Keratinocyte (primary cell): Measurements from ENCODE around the gene NCS1. TPM values are rescaled to one million over a fixed set of nuclear protein-coding genes. Genes with fewer than 3 reads are reported as not detected.

Experiments
- DNase-seq: peaks from one replicate; pipeline ENCODE4 v3.0.0-alpha.2; 2011; ENCODE audit warnings: low read depth, missing footprints, low spot score
- FAIRE-seq: peaks from 2 replicates; lab custom pipeline; 2011; peaks lifted over from hg19 to GRCh38; lab: Jason Lieb, UNC
- H2AFZ ChIP-seq: 2 replicates; pipeline ENCODE4 v1.6.0; 2012; ENCODE audit warnings: low read length, control low read depth, inconsistent platforms; ENCODE audit not compliant: control insufficient read depth
- H3K27ac ChIP-seq: 2 replicates; pipeline ENCODE4 v1.5.1; 2011; ENCODE audit warnings: low read length; ENCODE audit not compliant: control insufficient read depth, insufficient read depth
- H3K27me3 ChIP-seq: 3 replicates; pipeline ENCODE4 v1.6.0; 2011; ENCODE audit warnings: low read length; ENCODE audit not compliant: control insufficient read depth, insufficient read depth; ENCODE audit errors: extremely low read depth
- H3K36me3 ChIP-seq, 2 experiments: 2 replicates in 1 of 2; 3 replicates in 1 of 2; pipeline ENCODE4 v1.5.1; 2011; ENCODE audit warnings: low read length in 2 of 2, mild to moderate bottlenecking in 1 of 2; ENCODE audit not compliant: control insufficient read depth in 2 of 2, insufficient read depth in 2 of 2; ENCODE audit errors: extremely low read depth in 1 of 2
- H3K4me1 ChIP-seq: 3 replicates; pipeline ENCODE4 v1.5.1; 2011; ENCODE audit warnings: low read length; ENCODE audit not compliant: control insufficient read depth, insufficient read depth; ENCODE audit errors: extremely low read depth
- H3K4me2 ChIP-seq: 3 replicates; pipeline ENCODE4 v1.6.0; 2011; ENCODE audit warnings: low read depth, low read length; ENCODE audit not compliant: control insufficient read depth, insufficient read depth; ENCODE audit errors: extremely low read depth
- H3K4me3 ChIP-seq, 3 experiments: fragments of 200-600 bp in 1 of 3; sonication (generic) in 1 of 3; 2 replicates in 2 of 3; 3 replicates in 1 of 3; pipeline ENCODE4 v1.5.1; 2011 to 2016; ENCODE audit warnings: low read length in 3 of 3, mild to moderate bottlenecking in 3 of 3, control low read depth in 2 of 3, inconsistent platforms in 1 of 3, low read depth in 1 of 3, mixed read lengths in 1 of 3, mixed run types in 1 of 3, moderate library complexity in 1 of 3; ENCODE audit not compliant: control insufficient read depth in 2 of 3, insufficient read depth in 2 of 3; ENCODE audit errors: extremely low read depth in 1 of 3
- H3K79me2 ChIP-seq: 2 replicates; pipeline ENCODE4 v1.6.0; 2012; ENCODE audit warnings: low read length; ENCODE audit not compliant: control insufficient read depth, insufficient read depth
- H3K9ac ChIP-seq: 3 replicates; pipeline ENCODE4 v1.6.0; 2011; ENCODE audit warnings: low read length; ENCODE audit not compliant: control insufficient read depth, insufficient read depth; ENCODE audit errors: extremely low read depth
- H3K9me1 ChIP-seq: 3 replicates; pipeline ENCODE4 v1.6.0; 2011; ENCODE audit warnings: low read length; ENCODE audit not compliant: control insufficient read depth, insufficient read depth; ENCODE audit errors: extremely low read depth
- H3K9me3 ChIP-seq: 2 replicates; pipeline ENCODE4 v1.5.1; 2012; ENCODE audit warnings: low read depth, low read length; ENCODE audit not compliant: control insufficient read depth
- H4K20me1 ChIP-seq: 3 replicates; pipeline ENCODE4 v1.6.0; 2011; ENCODE audit warnings: low read length; ENCODE audit not compliant: control insufficient read depth, insufficient read depth; ENCODE audit errors: extremely low read depth
- CTCF ChIP-seq, 3 experiments: IDR thresholded peaks in 1 of 3; conservative IDR thresholded peaks in 1 of 3; optimal IDR thresholded peaks in 1 of 3; 2 replicates in 2 of 3; 3 replicates in 1 of 3; pipeline versions ENCODE3 to v1.5.1; 2011; ENCODE audit warnings: low read length in 3 of 3, mild to moderate bottlenecking in 3 of 3, moderate library complexity in 2 of 3, control low read depth in 1 of 3, inconsistent platforms in 1 of 3; ENCODE audit not compliant: insufficient read depth in 2 of 3; ENCODE audit errors: extremely low read depth in 1 of 3
- EZH2 ChIP-seq: IDR thresholded peaks from one replicate; pipeline ENCODE4 v1.6.1; 2012; ENCODE audit warnings: inconsistent platforms, mild to moderate bottlenecking, low read length, moderate library complexity
- dilution Hi-C: fragments of 300-500 bp; cut with MboI; formaldehyde crosslinking; loops from one replicate; pipeline ENCODE4 v1.7.0; 2020; ENCODE audit warnings: low sequenced_read_pairs; ENCODE audit not compliant: extremely low pct_ligation_motif_present
- polyA plus RNA-seq, 5 experiments: library from polyadenylated mRNA; depleted of rRNA in 3 of 5; stranded (reverse) in 3 of 5; stranded (forward) in 1 of 5; unstranded in 1 of 5; fragments of >200 nt; gene quantifications; 1 replicate in 1 of 5; 2 replicates in 3 of 5; 3 replicates in 1 of 5; pipeline versions ENCODE4 v1.2.1 to v1.2.3, GENCODE V29; 2011 to 2012; ENCODE audit warnings: missing spikeins in 2 of 5, low read depth in 1 of 5, low replicate concordance in 1 of 5

The NCS1 gene
- polyA plus RNA-seq, 1 donor (not counting 4 experiments of a cell fraction or from before 2014, with no cell fraction given) = 49.1 TPM

- H4K20me1 ChIP-seq = no peaks in the 10 kb centered on the region
- dilution Hi-C loops = no loop called here
- DNase-seq = no peak
Measured at GRCh38 chr9:130206579-130206978, 34.4 kb downstream of the NCS1 start.

GRCh38 chr9:130207241-130207992 lies 35.2 kb downstream of the NCS1 start:
- DNase-seq (no peak), FAIRE-seq (no peak)
- Histone ChIP-seq H3K4me2 (no peak overlapping the region), H3K4me1 (peaks cover 8% of the 10 kb centered on the region), H4K20me1 (no peaks in the 10 kb centered on the region), H3K27ac (no peak overlapping the region), H3K4me3 (no peak overlapping the region), H3K9ac (no peak overlapping the region), H3K9me3 (no peaks in the 10 kb centered on the region), H3K79me2 (peaks cover 15% of the 10 kb centered on the region), H3K27me3 (no peaks in the 10 kb centered on the region), H2AFZ (no peak overlapping the region), H3K9me1 (no peaks in the 10 kb centered on the region), H3K36me3 (peaks cover 0 to 8% of the 10 kb centered on the region in 2 experiments)
- TF ChIP-seq CTCF (optimal IDR thresholded peaks at IDR 0.05 in 1 of 3, IDR thresholded peaks at IDR 0.05 in 1 of 3, conservative IDR thresholded peaks at IDR 0.05 in 1 of 3; ENCODE audit: extremely low read depth in 1 of 3, insufficient read depth in 2 of 3, low read length in 3 of 3) = no peak
- TF ChIP-seq EZH2 = no peak
- dilution Hi-C loops = no loop called here

More at GRCh38 chr9:130206579-130206978, 34.4 kb downstream of the NCS1 start:
- TF ChIP-seq CTCF (optimal IDR thresholded peaks at IDR 0.05 in 1 of 3, IDR thresholded peaks at IDR 0.05 in 1 of 3, conservative IDR thresholded peaks at IDR 0.05 in 1 of 3; ENCODE audit: extremely low read depth in 1 of 3, insufficient read depth in 2 of 3, low read length in 3 of 3) (no peak), EZH2 (no peak)
- no peaks in the 10 kb centered on the region for H3K27me3 ChIP-seq
- no peaks in the 10 kb centered on the region for H3K9me3 ChIP-seq
- FAIRE-seq = no peak
- no peak overlapping the region for H3K4me2 ChIP-seq
- peaks cover 15% of the 10 kb centered on the region for H3K79me2 ChIP-seq
- H3K9ac ChIP-seq = no peak overlapping the region
- H3K4me3 ChIP-seq = no peak overlapping the region
- H3K4me1 ChIP-seq = peaks cover 4% of the 10 kb centered on the region
- H3K27ac ChIP-seq = no peak overlapping the region
- peaks cover 0 to 9% of the 10 kb centered on the region in 2 experiments for H3K36me3 ChIP-seq
- no peak overlapping the region for H2AFZ ChIP-seq
- no peaks in the 10 kb centered on the region for H3K9me1 ChIP-seq
